Lower lobe of right lung (tissue), 2 donors: ENCODE measurements around the gene DPP6. TPM values are rescaled to one million over a fixed set of nuclear protein-coding genes. Genes with fewer than 3 reads are reported as not detected.

Experiments used
- ATAC-seq, 2 donors: fragments of 200-7000 bp; cut with Tn5 transposase; one replicate each; pipeline ENCODE4 v1.9.1; 2020 to 2022; ENCODE audit warnings: mild to moderate bottlenecking in 2 of 2, moderate library complexity in 2 of 2
- DNase-seq: peaks from one replicate; pipeline ENCODE4 v3.0.0-alpha.2; 2020
- H3K27ac ChIP-seq: fragments of 200-600 bp; one replicate; pipeline ENCODE4 v1.8.0; 2022
- H3K27me3 ChIP-seq: fragments of 200-600 bp; one replicate; pipeline ENCODE4 v1.8.0; 2022; ENCODE audit warnings: low read depth
- H3K36me3 ChIP-seq: fragments of 200-600 bp; one replicate; pipeline ENCODE4 v1.8.0; 2022; ENCODE audit warnings: mild to moderate bottlenecking
- H3K4me1 ChIP-seq: fragments of 200-600 bp; one replicate; pipeline ENCODE4 v1.8.0; 2022
- H3K4me3 ChIP-seq: fragments of 200-600 bp; one replicate; pipeline ENCODE4 v1.8.0; 2022; ENCODE audit warnings: mild to moderate bottlenecking
- H3K9me3 ChIP-seq: fragments of 200-600 bp; one replicate; pipeline ENCODE4 v1.8.0; 2022
- CTCF ChIP-seq: fragments of 200-600 bp; IDR thresholded peaks from one replicate; pipeline ENCODE4 v1.8.0; 2022; ENCODE audit warnings: antibody characterized with exemption, mild to moderate bottlenecking
- intact Hi-C: fragments of 100-400 bp; cut with DNase I; formaldehyde crosslinking; loops from one replicate; pipeline ENCODE4 v1.11.0; 2022
- total RNA-seq: library from RNA; stranded (reverse); fragmentation: NEBNext Ultra II Directional; extraction: Animal tissue kit (Norgen Biotek cat#: 25700); gene quantifications from one replicate; pipeline ENCODE4 v1.2.1, GENCODE V29; 2021
- donor health status: DM: no; HTN: yes; CAD: no; lungs with severe emphysema.

The DPP6 gene
- total RNA-seq, 1 donor from 2014 or later, result 0.71 TPM

- no peak for TF ChIP-seq CTCF
- no peaks in the 10 kb centered on the region for H3K27me3 ChIP-seq
- no peak overlapping the region for H3K27ac ChIP-seq
- H3K9me3 ChIP-seq, result peaks cover 4% of the 10 kb centered on the region
- ATAC-seq, result no peak
- H3K4me3 ChIP-seq, result no peak overlapping the region
- intact Hi-C loops, result no loop called here
- no peak for DNase-seq
- H3K36me3 ChIP-seq, result no peaks in the 10 kb centered on the region
- no peaks in the 10 kb centered on the region for H3K4me1 ChIP-seq
These were observed 657.8 kb downstream of the DPP6 start for GRCh38 chr7:154709840-154710520.

- DNase-seq, result no peak
- intact Hi-C loops, result no loop called here
- Histone ChIP-seq H3K4me3 (no peak overlapping the region), H3K27me3 (no peaks in the 10 kb centered on the region), H3K36me3 (no peaks in the 10 kb centered on the region), H3K4me1 (no peaks in the 10 kb centered on the region), H3K9me3 (no peaks in the 10 kb centered on the region), H3K27ac (no peak overlapping the region)
- no peak for TF ChIP-seq CTCF
- ATAC-seq, result no peak
These were observed 667.8 kb downstream of the DPP6 start for GRCh38 chr7:154720016-154720415.

GRCh38 chr7:154721086-154721485 lies 668.9 kb downstream of the DPP6 start:
- TF ChIP-seq CTCF, result no peak
- Histone ChIP-seq H3K27me3 (no peaks in the 10 kb centered on the region), H3K36me3 (no peaks in the 10 kb centered on the region), H3K4me3 (no peak overlapping the region), H3K27ac (no peak overlapping the region), H3K9me3 (peaks cover 5% of the 10 kb centered on the region), H3K4me1 (no peaks in the 10 kb centered on the region)
- no peak for DNase-seq
- no peak for ATAC-seq
- intact Hi-C loops, result no loop called here

- TF ChIP-seq CTCF, result no peak
- H3K4me3 ChIP-seq, result no peak overlapping the region
- no peaks in the 10 kb centered on the region for H3K4me1 ChIP-seq
- no peaks in the 10 kb centered on the region for H3K27me3 ChIP-seq
- ATAC-seq, result no peak
- peaks cover 9% of the 10 kb centered on the region for H3K9me3 ChIP-seq
- intact Hi-C loops, result no loop called here
- DNase-seq, result no peak
- H3K36me3 ChIP-seq, result no peaks in the 10 kb centered on the region
- H3K27ac ChIP-seq, result no peak overlapping the region
These were observed 674.2 kb downstream of the DPP6 start for GRCh38 chr7:154726368-154726767.

- no peak for TF ChIP-seq CTCF
- peaks cover 9% of the 10 kb centered on the region for H3K9me3 ChIP-seq
- H3K36me3 ChIP-seq, result no peaks in the 10 kb centered on the region
- no peak overlapping the region for H3K4me3 ChIP-seq
- ATAC-seq (no peak), DNase-seq (no peak)
- no peaks in the 10 kb centered on the region for H3K4me1 ChIP-seq
- no peak overlapping the region for H3K27ac ChIP-seq
- intact Hi-C loops, result no loop called here
- no peaks in the 10 kb centered on the region for H3K27me3 ChIP-seq
These were observed 676.9 kb downstream of the DPP6 start for GRCh38 chr7:154729056-154729455.
